ENCODE data around the gene KCNH1.
"Not testable (repeated sequence)": the region's sequence is repeated elsewhere in the genome, so short reads cannot be mapped to it uniquely, and the experiment has no call there.

Gene KCNH1

DNA sequence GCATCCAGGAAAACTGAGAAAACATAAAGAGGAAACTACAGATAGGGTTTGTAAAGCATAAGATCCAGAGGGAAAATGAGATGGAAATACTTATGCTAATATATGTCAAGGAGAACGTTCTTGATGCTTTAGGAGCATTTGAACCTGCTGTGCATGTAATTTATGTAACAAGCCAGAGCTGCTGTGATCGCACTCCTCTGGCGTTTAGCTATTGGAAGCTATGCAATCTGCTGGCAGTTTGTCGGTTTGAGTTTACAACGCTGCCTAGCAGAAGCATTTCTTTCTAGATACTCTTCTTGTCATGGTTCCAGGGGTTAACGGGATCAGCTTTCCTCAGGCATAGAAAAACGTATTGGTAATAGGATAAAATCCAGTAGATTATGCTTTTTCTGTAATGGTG, 182.7 kb downstream of the KCNH1 start:
- no peak for DNase-seq (ENCODE audit: low read depth, low spot score)
- H3K27ac ChIP-seq (ENCODE audit: low read length), result no peak overlapping the region
- no peaks in the 10 kb centered on the region for H3K27me3 ChIP-seq (ENCODE audit: control insufficient read depth, insufficient read depth, low read length)
- H3K4me1 ChIP-seq (ENCODE audit: control insufficient read depth, insufficient read depth, low read length), result no peaks in the 10 kb centered on the region
- H3K36me3 ChIP-seq (ENCODE audit: control insufficient read depth, insufficient read depth, low read length), result no peaks in the 10 kb centered on the region
- no CpG with 5 or more reads among the region's 7 CpGs for WGBS (ENCODE audit: insufficient coverage, insufficient read length)
- no peaks in the 10 kb centered on the region for H3K9me3 ChIP-seq (ENCODE audit: control insufficient read depth, insufficient read depth, low read length)
- no peak overlapping the region for H3K4me3 ChIP-seq (ENCODE audit: low read length)

DNA sequence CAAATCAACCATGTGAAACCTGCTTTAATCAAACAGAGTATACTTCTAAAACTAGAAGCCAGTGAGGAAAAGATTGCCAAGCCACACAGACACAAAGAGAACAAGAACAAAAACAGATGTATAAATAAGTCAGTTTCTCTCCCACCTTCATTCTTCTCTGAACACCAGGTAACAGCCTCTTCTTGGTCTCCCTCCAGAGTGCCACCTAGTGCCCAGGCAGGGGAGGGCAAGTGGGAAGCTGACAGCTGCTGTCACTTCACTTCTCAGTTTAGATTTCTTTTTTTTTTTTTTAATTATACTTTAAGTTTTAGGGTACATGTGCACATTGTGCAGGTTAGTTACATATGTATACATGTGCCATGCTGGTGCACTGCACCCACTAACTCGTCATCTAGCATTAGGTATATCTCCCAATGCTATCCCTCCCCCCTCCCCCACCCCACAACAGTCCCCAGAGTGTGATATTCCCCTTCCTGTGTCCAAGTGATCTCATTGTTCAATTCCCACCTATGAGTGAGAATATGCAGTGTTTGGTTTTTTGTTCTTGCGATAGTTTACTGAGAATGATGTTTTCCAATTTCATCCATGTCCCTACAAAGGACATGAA, 183.9 kb downstream of the KCNH1 start:
- not testable (repeated sequence) for H3K4me1 ChIP-seq (ENCODE audit: control insufficient read depth, insufficient read depth, low read length); H3K27me3 ChIP-seq (ENCODE audit: control insufficient read depth, insufficient read depth, low read length); H3K9me3 ChIP-seq (ENCODE audit: control insufficient read depth, insufficient read depth, low read length); H3K36me3 ChIP-seq (ENCODE audit: control insufficient read depth, insufficient read depth, low read length); H3K4me3 ChIP-seq (ENCODE audit: low read length); H3K27ac ChIP-seq (ENCODE audit: low read length)
- peak; percentile 18 for DNase-seq (ENCODE audit: low read depth, low spot score)
- no CpG with 5 or more reads among the region's 2 CpGs for WGBS (ENCODE audit: insufficient coverage, insufficient read length)

DNA sequence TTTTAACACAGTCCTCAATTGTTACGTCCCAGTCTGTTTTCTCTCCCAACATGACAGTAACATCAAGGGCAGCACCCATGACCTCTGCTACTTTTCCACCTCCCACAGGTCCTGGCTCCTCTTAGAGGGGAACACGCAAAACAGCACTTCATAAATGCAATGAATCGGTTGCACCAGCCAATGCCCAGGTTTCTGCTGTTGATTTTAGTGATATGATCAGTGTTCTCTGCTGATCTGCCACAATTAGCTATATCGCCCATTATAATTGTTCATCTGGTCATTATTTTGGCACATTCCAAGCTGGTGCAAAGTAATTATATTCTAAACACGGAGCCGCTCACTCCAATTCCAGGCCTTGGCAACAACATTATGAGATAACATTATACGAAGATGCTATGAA, 184.5 kb downstream of the KCNH1 start:
- no peak overlapping the region for H3K4me3 ChIP-seq (ENCODE audit: low read length)
- no CpG with 5 or more reads among the region's 7 CpGs for WGBS (ENCODE audit: insufficient coverage, insufficient read length)
- no peak for DNase-seq (ENCODE audit: low read depth, low spot score)

DNA sequence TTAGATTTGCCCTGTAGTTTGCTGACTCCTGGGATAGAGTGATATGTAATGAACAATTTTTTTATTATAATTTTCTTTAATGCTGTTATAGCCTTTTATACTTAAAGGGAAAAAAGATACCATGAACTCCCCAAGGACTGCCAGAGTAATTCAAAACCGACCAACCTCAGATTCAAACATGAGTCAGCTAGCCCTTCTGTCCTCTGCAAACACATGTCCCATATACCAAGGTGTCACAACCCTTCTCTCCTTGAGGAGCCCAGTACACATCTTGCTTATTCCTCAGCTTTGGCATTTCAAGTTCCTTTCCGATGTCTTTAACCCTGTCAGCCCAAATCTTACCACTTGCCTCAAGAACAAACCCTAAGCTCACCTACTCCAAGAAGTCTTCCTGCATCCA, 184.9 kb downstream of the KCNH1 start:
- no peak overlapping the region for H3K27ac ChIP-seq (ENCODE audit: low read length)
- DNase-seq (ENCODE audit: low read depth, low spot score), result no peak

More for the DNA sequence above, 184.5 kb downstream of the KCNH1 start:
- H3K4me1 ChIP-seq (ENCODE audit: control insufficient read depth, insufficient read depth, low read length), result no peaks in the 10 kb centered on the region
- no peak overlapping the region for H3K27ac ChIP-seq (ENCODE audit: low read length)
- no peaks in the 10 kb centered on the region for H3K27me3 ChIP-seq (ENCODE audit: control insufficient read depth, insufficient read depth, low read length)
- no peaks in the 10 kb centered on the region for H3K36me3 ChIP-seq (ENCODE audit: control insufficient read depth, insufficient read depth, low read length)
- H3K9me3 ChIP-seq (ENCODE audit: control insufficient read depth, insufficient read depth, low read length), result no peaks in the 10 kb centered on the region

DNA sequence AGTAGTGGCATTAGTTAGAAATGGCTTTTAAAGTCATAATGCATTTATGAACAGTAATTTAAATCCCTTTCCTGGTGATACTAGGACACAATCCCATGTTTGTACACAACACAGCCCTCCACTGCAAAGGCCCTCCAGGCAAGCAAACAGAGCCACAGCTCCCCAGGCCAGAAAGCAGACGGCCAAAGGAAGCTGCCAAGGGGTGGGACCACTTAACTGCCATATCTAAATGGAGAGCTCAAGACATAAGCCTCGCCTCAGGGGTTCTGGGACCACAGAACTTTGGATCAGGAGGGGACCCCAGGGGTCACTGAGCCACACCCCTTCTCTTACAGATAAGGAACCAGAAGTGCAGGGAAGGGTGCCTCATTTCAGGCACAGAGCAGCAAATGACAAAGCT, 189.7 kb downstream of the KCNH1 start:
- no peak overlapping the region for H3K27ac ChIP-seq (ENCODE audit: low read length)
- no CpG with 5 or more reads among the region's 2 CpGs for WGBS (ENCODE audit: insufficient coverage, insufficient read length)
- no peak for DNase-seq (ENCODE audit: low read depth, low spot score)

More for the DNA sequence above, 184.9 kb downstream of the KCNH1 start:
- Histone ChIP-seq H3K27me3 (ENCODE audit: control insufficient read depth, insufficient read depth, low read length) (no peaks in the 10 kb centered on the region), H3K36me3 (ENCODE audit: control insufficient read depth, insufficient read depth, low read length) (no peaks in the 10 kb centered on the region), H3K4me3 (ENCODE audit: low read length) (no peak overlapping the region), H3K4me1 (ENCODE audit: control insufficient read depth, insufficient read depth, low read length) (no peaks in the 10 kb centered on the region), H3K9me3 (ENCODE audit: control insufficient read depth, insufficient read depth, low read length) (no peaks in the 10 kb centered on the region)
- no CpG with 5 or more reads among the region's 2 CpGs for WGBS (ENCODE audit: insufficient coverage, insufficient read length)

DNA sequence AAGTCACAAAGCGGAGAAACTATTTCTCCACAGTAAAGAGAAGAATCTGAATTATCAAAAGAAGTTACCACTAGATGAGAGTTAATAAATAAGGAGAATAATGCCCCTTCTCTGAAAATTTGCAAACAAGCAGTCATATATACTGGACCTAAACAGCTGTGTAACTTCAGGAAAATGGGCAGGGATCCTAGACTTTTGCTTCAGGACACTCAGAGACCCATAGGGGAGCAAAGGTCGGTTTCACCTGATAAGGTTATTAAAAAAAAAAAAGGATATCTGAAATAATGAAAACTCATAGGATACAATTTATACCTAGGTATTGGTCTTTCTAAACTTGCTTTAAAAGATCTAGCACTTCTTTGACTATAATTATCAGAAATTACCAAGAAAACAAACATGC, 191.4 kb downstream of the KCNH1 start:
- Histone ChIP-seq H3K4me3 (ENCODE audit: low read length) (no peak overlapping the region), H3K9me3 (ENCODE audit: control insufficient read depth, insufficient read depth, low read length) (no peaks in the 10 kb centered on the region), H3K27ac (ENCODE audit: low read length) (no peak overlapping the region), H3K36me3 (ENCODE audit: control insufficient read depth, insufficient read depth, low read length) (no peaks in the 10 kb centered on the region), H3K4me1 (ENCODE audit: control insufficient read depth, insufficient read depth, low read length) (peaks cover 1% of the 10 kb centered on the region; the same call in 1 of the 2 replicates), H3K27me3 (ENCODE audit: control insufficient read depth, insufficient read depth, low read length) (no peaks in the 10 kb centered on the region)
- WGBS (ENCODE audit: insufficient coverage, insufficient read length), result no CpG with 5 or more reads among the region's 2 CpGs
- no peak for DNase-seq (ENCODE audit: low read depth, low spot score)

More for the DNA sequence above, 189.7 kb downstream of the KCNH1 start:
- no peaks in the 10 kb centered on the region for H3K9me3 ChIP-seq (ENCODE audit: control insufficient read depth, insufficient read depth, low read length)
- no peaks in the 10 kb centered on the region for H3K27me3 ChIP-seq (ENCODE audit: control insufficient read depth, insufficient read depth, low read length)
- no peaks in the 10 kb centered on the region for H3K4me1 ChIP-seq (ENCODE audit: control insufficient read depth, insufficient read depth, low read length)
- H3K36me3 ChIP-seq (ENCODE audit: control insufficient read depth, insufficient read depth, low read length), result no peaks in the 10 kb centered on the region
- no peak overlapping the region for H3K4me3 ChIP-seq (ENCODE audit: low read length)

DNA sequence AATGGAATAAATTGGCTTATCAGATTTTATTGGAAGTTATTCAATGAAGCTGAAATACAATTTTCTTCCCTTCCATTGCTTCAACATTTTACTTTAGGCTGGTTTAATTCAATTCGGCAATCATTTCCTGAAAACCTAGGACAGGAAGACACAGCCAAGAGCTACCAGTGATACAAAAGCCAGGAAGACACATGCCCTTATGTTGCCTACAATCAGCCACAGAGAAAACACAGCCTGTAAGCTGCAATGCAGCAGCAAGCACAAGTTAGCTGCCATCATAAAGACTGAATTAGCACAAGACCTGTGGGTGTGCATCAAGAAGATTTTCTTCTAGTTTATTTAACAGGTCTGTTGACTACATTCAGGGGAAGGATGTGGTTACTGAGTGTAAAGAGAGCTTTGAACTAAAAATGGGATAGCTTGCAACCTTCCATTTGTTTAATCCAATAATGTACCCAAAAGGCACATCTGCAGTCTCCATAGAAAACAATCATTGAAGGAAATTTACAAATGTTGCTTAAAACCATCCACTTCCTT, 193.8 kb downstream of the KCNH1 start:
- DNase-seq (ENCODE audit: low read depth, low spot score), result no peak
- WGBS (ENCODE audit: insufficient coverage, insufficient read length), result no CpG with 5 or more reads among the region's 1 CpG
- no peak overlapping the region for H3K27ac ChIP-seq (ENCODE audit: low read length)
- H3K4me1 ChIP-seq (ENCODE audit: control insufficient read depth, insufficient read depth, low read length), result peaks cover 1% of the 10 kb centered on the region; the same call in 1 of the 2 replicates
- H3K36me3 ChIP-seq (ENCODE audit: control insufficient read depth, insufficient read depth, low read length), result no peaks in the 10 kb centered on the region
- H3K4me3 ChIP-seq (ENCODE audit: low read length), result no peak overlapping the region
- no peaks in the 10 kb centered on the region for H3K9me3 ChIP-seq (ENCODE audit: control insufficient read depth, insufficient read depth, low read length)
- no peaks in the 10 kb centered on the region for H3K27me3 ChIP-seq (ENCODE audit: control insufficient read depth, insufficient read depth, low read length)

DNA sequence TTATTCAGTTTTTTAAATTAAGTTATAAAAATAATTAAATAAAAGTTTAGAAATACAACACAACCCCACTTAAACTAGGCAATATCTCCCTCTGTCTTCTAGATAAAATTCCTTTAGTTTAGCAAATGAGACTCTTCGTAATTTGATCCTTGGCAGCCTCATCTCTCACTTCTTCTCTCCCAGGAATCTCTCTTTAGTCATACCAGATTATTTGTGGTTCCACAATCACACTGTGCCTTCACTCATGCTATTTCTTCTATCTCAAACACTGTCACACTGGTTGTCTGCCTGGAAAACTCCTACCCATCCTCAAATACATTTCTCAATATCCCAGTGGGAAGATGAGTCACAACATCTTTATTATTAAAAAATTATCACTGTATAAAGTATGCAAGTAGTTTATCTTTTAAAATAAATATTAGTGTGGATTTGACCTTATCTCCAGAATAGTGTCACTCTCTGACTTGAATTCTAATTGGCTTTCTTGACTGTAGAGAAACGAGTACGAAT, 195.5 kb downstream of the KCNH1 start:
- Histone ChIP-seq H3K4me3 (ENCODE audit: low read length) (no peak overlapping the region), H3K4me1 (ENCODE audit: control insufficient read depth, insufficient read depth, low read length) (peaks cover 1% of the 10 kb centered on the region; the same call in 1 of the 2 replicates), H3K36me3 (ENCODE audit: control insufficient read depth, insufficient read depth, low read length) (no peaks in the 10 kb centered on the region), H3K9me3 (ENCODE audit: control insufficient read depth, insufficient read depth, low read length) (no peaks in the 10 kb centered on the region), H3K27ac (ENCODE audit: low read length) (no peak overlapping the region), H3K27me3 (ENCODE audit: control insufficient read depth, insufficient read depth, low read length) (no peaks in the 10 kb centered on the region)
- DNase-seq (ENCODE audit: low read depth, low spot score), result no peak
- no CpG with 5 or more reads among the region's 3 CpGs for WGBS (ENCODE audit: insufficient coverage, insufficient read length)

DNA sequence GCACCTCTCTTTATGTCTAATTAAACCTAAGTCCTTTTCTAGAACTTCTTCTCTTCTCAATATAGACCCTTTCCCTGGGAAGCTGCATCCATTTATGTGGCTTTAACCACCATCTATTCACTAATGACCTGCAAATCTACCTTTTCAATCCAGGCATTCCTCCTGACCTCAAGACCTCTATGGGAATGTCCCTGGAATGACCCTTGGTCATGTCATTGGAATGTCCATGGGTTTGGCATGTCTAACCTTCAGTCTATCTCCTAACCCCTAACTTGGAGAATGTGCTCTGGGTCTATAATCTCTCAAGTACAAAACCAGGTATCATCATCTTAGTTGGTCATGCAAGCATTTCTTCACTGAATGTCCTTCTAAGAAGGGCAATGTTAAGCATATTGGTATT, 196.1 kb downstream of the KCNH1 start:
- no peak overlapping the region for H3K4me3 ChIP-seq (ENCODE audit: low read length)
- H3K36me3 ChIP-seq (ENCODE audit: control insufficient read depth, insufficient read depth, low read length), result no peaks in the 10 kb centered on the region
- H3K9me3 ChIP-seq (ENCODE audit: control insufficient read depth, insufficient read depth, low read length), result no peaks in the 10 kb centered on the region
- DNase-seq (ENCODE audit: low read depth, low spot score), result no peak
- H3K27ac ChIP-seq (ENCODE audit: low read length), result no peak overlapping the region
- no peaks in the 10 kb centered on the region for H3K27me3 ChIP-seq (ENCODE audit: control insufficient read depth, insufficient read depth, low read length)
- H3K4me1 ChIP-seq (ENCODE audit: control insufficient read depth, insufficient read depth, low read length), result peaks cover 1% of the 10 kb centered on the region; the same call in 1 of the 2 replicates

DNA sequence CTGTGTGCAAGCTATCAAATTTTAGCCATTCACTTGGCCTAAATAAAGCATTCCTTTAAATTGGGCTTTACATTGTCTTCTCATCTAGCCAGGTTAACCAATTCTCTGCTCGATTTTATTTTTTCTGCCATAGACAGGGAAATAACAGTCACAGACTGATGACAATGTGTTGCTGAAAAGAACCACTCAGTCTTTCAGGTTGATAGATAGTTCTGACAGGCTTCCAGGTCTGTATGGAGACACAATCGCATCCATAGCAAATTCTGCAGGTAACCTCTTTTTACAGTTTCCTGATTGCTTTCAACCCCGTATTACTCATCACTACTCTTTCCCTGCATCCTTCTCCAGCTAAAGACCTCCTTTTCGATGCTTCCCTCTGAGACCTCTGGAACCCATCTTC, 198.0 kb downstream of the KCNH1 start:
- Histone ChIP-seq H3K27me3 (ENCODE audit: control insufficient read depth, insufficient read depth, low read length) (no peaks in the 10 kb centered on the region), H3K4me1 (ENCODE audit: control insufficient read depth, insufficient read depth, low read length) (peaks cover 1% of the 10 kb centered on the region; the same call in 1 of the 2 replicates), H3K36me3 (ENCODE audit: control insufficient read depth, insufficient read depth, low read length) (no peaks in the 10 kb centered on the region), H3K27ac (ENCODE audit: low read length) (no peak overlapping the region), H3K4me3 (ENCODE audit: low read length) (no peak overlapping the region), H3K9me3 (ENCODE audit: control insufficient read depth, insufficient read depth, low read length) (no peaks in the 10 kb centered on the region)
- WGBS (ENCODE audit: insufficient coverage, insufficient read length), result no CpG with 5 or more reads among the region's 4 CpGs
- no peak for DNase-seq (ENCODE audit: low read depth, low spot score)

DNA sequence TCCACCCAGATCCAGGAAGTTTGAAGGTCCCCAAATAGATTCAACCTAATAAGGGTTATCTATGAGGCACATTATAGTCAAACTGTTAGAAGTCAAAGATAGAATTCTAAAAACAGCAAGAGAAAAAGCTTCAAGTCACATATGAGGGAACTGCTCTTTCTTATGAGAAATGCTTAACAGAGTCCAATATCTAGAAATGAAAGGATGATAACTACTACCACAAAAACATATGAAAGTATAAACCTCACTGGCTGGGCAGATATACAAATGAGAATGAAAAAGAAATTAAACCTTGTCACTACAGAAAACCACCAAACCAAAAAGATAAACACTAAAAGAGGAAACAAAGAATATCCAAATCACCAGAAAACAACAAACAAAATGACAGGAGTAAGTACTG, 201.8 kb downstream of the KCNH1 start:
- Histone ChIP-seq H3K9me3 (ENCODE audit: control insufficient read depth, insufficient read depth, low read length) (no peaks in the 10 kb centered on the region), H3K4me3 (ENCODE audit: low read length) (no peak overlapping the region), H3K27ac (ENCODE audit: low read length) (no peak overlapping the region), H3K36me3 (ENCODE audit: control insufficient read depth, insufficient read depth, low read length) (no peaks in the 10 kb centered on the region), H3K27me3 (ENCODE audit: control insufficient read depth, insufficient read depth, low read length) (no peaks in the 10 kb centered on the region), H3K4me1 (ENCODE audit: control insufficient read depth, insufficient read depth, low read length) (no peaks in the 10 kb centered on the region)
- DNase-seq (ENCODE audit: low read depth, low spot score), result no peak
